Heart left ventricle (tissue), 13 donors: ENCODE results near the gene DMWD.

Source experiments
- CTCF ChIP-seq, 12 donors: fragments of 200-600 bp; sonication (generic) in 4 of 12; IDR thresholded peaks; one replicate each; pipeline versions ENCODE4 v1.5.0 to v1.8.0; 2018 to 2022; ENCODE audit warnings: antibody characterized with exemption in 12 of 12, mild to moderate bottlenecking in 5 of 12
- POLR2A ChIP-seq, 2 donors: fragments of 450-650 bp; IDR thresholded peaks; one replicate each; pipeline ENCODE4 v1.6.1; 2017; ENCODE audit warnings: antibody characterized with exemption in 2 of 2, mild to moderate bottlenecking in 2 of 2, moderate library complexity in 2 of 2
- donor health status: ischemic (EF 13 %, LVEDD 7.1; RV severe dilation, severe dysfunction).
- donor health status: DM: no; HTN: yes; CAD: no.
- donor health status: DM: no; HTN: no; CAD: no.
- donor health status: ischemic (EF 25% LVEDD 6.9; RV normal size, moderate dysfunction).
- donor health status: ischemic (EF 25% LVEDD 5.7; RV mildly dilated, moderate dysfunction).
- donor health status: ischemic (EF 35%, LVEDD 5.7; RV mildly dilated, moderate dysfunction).
- donor health status: nonischemic (EF 11% LVEDD 7.7; RV severe dilation, severe dysfunction).
- donor health status: DM: yes; HTN: yes; CAD: no.
- donor health status: PGD.
- donor health status: ischemic (EF 29% LVEDD 5.4; RV normal size, mild dysfunction).
- donor health status: nonischemic (EF 23%, LVEDD 6.1; RV moderate dilation, normal function).

GRCh38 chr19:45828945-45829344, 36.3 kb upstream of the DMWD start:
- no peak for TF ChIP-seq CTCF (IDR thresholded peaks at IDR 0.05)
- TF ChIP-seq POLR2A (IDR thresholded peaks at IDR 0.05), result no peak
